Spleen (tissue), 7 donors: ENCODE measurements around the gene RDH12.

Experiments used
- POLR2AphosphoS5 ChIP-seq, 3 donors: sonication (generic); formaldehyde crosslinking; IDR thresholded peaks; one replicate each; pipeline ENCODE4 v1.5.1; 2017; ENCODE audit warnings: antibody characterized with exemption in 3 of 3
- TF ChIP-seq, protein P1 (sequence below), 11 experiments: fragments of 200-600 bp in 7 of 11; fragments of 450-650 bp in 4 of 11; sonication (generic) in 4 of 11; IDR thresholded peaks in 8 of 11; conservative IDR thresholded peaks in 3 of 11; 1 replicate in 7 of 11; 2 replicates in 4 of 11; pipeline versions ENCODE4 v1.4.0 to v1.8.0; 2016 to 2021; ENCODE audit warnings: antibody characterized with exemption in 11 of 11, inconsistent platforms in 4 of 11, mild to moderate bottlenecking in 1 of 11
- donor health status: DM: no; HTN: no; CAD: no; lungs with moderate emphysema.
- donor health status: DM: no; HTN: no; CAD: no.
- donor health status: DM: no; HTN: no; CAD: no.

GRCh38 chr14:67663633-67664032 is 38.1 kb upstream of the RDH12 start:
- TF ChIP-seq, protein P1, sequence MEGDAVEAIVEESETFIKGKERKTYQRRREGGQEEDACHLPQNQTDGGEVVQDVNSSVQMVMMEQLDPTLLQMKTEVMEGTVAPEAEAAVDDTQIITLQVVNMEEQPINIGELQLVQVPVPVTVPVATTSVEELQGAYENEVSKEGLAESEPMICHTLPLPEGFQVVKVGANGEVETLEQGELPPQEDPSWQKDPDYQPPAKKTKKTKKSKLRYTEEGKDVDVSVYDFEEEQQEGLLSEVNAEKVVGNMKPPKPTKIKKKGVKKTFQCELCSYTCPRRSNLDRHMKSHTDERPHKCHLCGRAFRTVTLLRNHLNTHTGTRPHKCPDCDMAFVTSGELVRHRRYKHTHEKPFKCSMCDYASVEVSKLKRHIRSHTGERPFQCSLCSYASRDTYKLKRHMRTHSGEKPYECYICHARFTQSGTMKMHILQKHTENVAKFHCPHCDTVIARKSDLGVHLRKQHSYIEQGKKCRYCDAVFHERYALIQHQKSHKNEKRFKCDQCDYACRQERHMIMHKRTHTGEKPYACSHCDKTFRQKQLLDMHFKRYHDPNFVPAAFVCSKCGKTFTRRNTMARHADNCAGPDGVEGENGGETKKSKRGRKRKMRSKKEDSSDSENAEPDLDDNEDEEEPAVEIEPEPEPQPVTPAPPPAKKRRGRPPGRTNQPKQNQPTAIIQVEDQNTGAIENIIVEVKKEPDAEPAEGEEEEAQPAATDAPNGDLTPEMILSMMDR (IDR thresholded peaks at IDR 0.05 in 8 of 11, conservative IDR thresholded peaks at IDR 0.05 in 3 of 11) = no peak
- TF ChIP-seq POLR2AphosphoS5 (IDR thresholded peaks at IDR 0.05) = no peak
